ENCODE data around the gene HIF1A. TPM values are rescaled to one million over a fixed set of nuclear protein-coding genes. Genes with fewer than 3 reads are reported as not detected.

The HIF1A gene
- total RNA-seq, 1 donor from 2014 or later, result 129 TPM

- H3K4me1 Mint-ChIP-seq, result peaks cover 37% of the 10 kb centered on the region
- TF ChIP-seq, protein P1, sequence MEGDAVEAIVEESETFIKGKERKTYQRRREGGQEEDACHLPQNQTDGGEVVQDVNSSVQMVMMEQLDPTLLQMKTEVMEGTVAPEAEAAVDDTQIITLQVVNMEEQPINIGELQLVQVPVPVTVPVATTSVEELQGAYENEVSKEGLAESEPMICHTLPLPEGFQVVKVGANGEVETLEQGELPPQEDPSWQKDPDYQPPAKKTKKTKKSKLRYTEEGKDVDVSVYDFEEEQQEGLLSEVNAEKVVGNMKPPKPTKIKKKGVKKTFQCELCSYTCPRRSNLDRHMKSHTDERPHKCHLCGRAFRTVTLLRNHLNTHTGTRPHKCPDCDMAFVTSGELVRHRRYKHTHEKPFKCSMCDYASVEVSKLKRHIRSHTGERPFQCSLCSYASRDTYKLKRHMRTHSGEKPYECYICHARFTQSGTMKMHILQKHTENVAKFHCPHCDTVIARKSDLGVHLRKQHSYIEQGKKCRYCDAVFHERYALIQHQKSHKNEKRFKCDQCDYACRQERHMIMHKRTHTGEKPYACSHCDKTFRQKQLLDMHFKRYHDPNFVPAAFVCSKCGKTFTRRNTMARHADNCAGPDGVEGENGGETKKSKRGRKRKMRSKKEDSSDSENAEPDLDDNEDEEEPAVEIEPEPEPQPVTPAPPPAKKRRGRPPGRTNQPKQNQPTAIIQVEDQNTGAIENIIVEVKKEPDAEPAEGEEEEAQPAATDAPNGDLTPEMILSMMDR (conservative IDR thresholded peaks at IDR 0.05), result no peak
- no peak for DNase-seq (ENCODE audit: low read depth, low spot score)
- peaks cover 3% of the 10 kb centered on the region for H3K9me3 Mint-ChIP-seq
- H3K27me3 Mint-ChIP-seq (ENCODE audit: low read depth), result no peaks in the 10 kb centered on the region
- H3K27ac Mint-ChIP-seq (ENCODE audit: unreplicated experiment), result no peak overlapping the region
- H3K4me3 Mint-ChIP-seq, result no peak overlapping the region
- H3K36me3 Mint-ChIP-seq (ENCODE audit: low read depth), result peaks cover 9% of the 10 kb centered on the region
These were observed 15.8 kb downstream of the HIF1A start for GRCh38 chr14:61710853-61711817.

DNA sequence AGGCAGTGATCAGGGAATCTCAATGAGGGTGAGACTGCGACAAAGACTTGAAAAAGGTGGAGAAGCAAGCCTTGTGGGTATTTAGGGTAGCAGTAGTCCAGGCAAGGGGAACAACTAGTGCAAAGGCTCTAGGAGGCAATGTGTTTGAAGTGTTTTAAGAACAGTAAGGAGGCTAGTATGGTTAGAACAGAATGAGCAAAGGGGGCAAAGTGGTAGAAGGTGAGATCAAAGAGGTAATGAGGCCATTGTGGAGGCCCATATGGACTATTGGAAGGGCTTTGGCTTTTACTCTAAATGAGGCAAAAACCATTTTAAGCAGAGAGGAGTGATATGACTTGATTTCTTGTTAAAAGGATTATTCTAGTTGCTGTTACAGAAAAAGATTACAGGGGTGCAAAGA lies 16.8 kb downstream of the HIF1A start:
- H3K4me3 Mint-ChIP-seq, result no peak overlapping the region

GRCh38 chr14:61713724-61714437 lies 18.6 kb downstream of the HIF1A start:
- H3K36me3 Mint-ChIP-seq (ENCODE audit: low read depth), result no peaks in the 10 kb centered on the region
- no peaks in the 10 kb centered on the region for H3K27me3 Mint-ChIP-seq (ENCODE audit: low read depth)
- no peak overlapping the region for H3K27ac Mint-ChIP-seq (ENCODE audit: unreplicated experiment)
- peaks cover 35% of the 10 kb centered on the region for H3K4me1 Mint-ChIP-seq
- TF ChIP-seq, protein P1 (conservative IDR thresholded peaks at IDR 0.05), result no peak
- H3K4me3 Mint-ChIP-seq, result no peak overlapping the region
- no peak for DNase-seq (ENCODE audit: low read depth, low spot score)
- H3K9me3 Mint-ChIP-seq, result no peaks in the 10 kb centered on the region

More for the DNA sequence above, 16.8 kb downstream of the HIF1A start:
- H3K36me3 Mint-ChIP-seq (ENCODE audit: low read depth), result peaks cover 3% of the 10 kb centered on the region
- H3K9me3 Mint-ChIP-seq, result no peaks in the 10 kb centered on the region
- peaks cover 32% of the 10 kb centered on the region for H3K4me1 Mint-ChIP-seq
- TF ChIP-seq, protein P1 (conservative IDR thresholded peaks at IDR 0.05), result no peak
- no peak overlapping the region for H3K27ac Mint-ChIP-seq (ENCODE audit: unreplicated experiment)
- no peaks in the 10 kb centered on the region for H3K27me3 Mint-ChIP-seq (ENCODE audit: low read depth)
- no peak for DNase-seq (ENCODE audit: low read depth, low spot score)

- Mint-ChIP-seq H3K4me1 (peaks cover 22% of the 10 kb centered on the region), H3K36me3 (ENCODE audit: low read depth) (no peaks in the 10 kb centered on the region), H3K9me3 (no peaks in the 10 kb centered on the region), H3K27me3 (ENCODE audit: low read depth) (no peaks in the 10 kb centered on the region), H3K4me3 (no peak overlapping the region), H3K27ac (ENCODE audit: unreplicated experiment) (no peak overlapping the region)
- TF ChIP-seq, protein P1 (conservative IDR thresholded peaks at IDR 0.05), result no peak
- no peak for DNase-seq (ENCODE audit: low read depth, low spot score)
These were observed 21.6 kb downstream of the HIF1A start for GRCh38 chr14:61716956-61717355.

DNA sequence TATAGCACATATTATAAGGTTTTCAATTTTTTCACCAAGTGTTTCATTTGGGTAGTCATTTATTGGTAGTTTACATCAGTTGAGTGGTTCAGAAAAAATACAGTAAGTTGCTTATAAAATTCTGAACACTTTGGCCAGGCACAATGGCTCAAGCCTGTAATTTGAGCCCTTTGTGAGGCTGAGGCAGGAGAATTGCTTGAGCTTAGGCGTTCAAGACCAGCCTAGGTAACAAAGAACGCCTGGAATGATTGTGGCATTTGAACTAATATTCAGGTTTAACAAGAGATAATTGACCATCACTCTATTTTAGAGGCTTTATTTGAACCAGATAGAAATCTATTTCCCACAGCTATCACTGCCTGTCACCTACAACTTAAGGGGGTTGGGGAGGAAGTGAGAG lies 22.7 kb downstream of the HIF1A start:
- no peaks in the 10 kb centered on the region for H3K36me3 Mint-ChIP-seq (ENCODE audit: low read depth)
- H3K9me3 Mint-ChIP-seq, result no peaks in the 10 kb centered on the region
- no peak for DNase-seq (ENCODE audit: low read depth, low spot score)
- TF ChIP-seq, protein P1 (conservative IDR thresholded peaks at IDR 0.05), result no peak
- H3K27me3 Mint-ChIP-seq (ENCODE audit: low read depth), result no peaks in the 10 kb centered on the region
- no peak overlapping the region for H3K4me3 Mint-ChIP-seq
- H3K27ac Mint-ChIP-seq (ENCODE audit: unreplicated experiment), result no peak overlapping the region
- H3K4me1 Mint-ChIP-seq, result peaks cover 11% of the 10 kb centered on the region

All from neural crest cell (in vitro differentiated cells).